Gastrocnemius medialis (tissue), 4 donors: ENCODE results near the gene ZNF516. TPM values are rescaled to one million over a fixed set of nuclear protein-coding genes. Genes with fewer than 3 reads are reported as not detected.

Experiments used
- ATAC-seq, 2 donors: fragments of 150-250 bp; one replicate each; pipeline ENCODE4 v1.9.1; 2016
- DNase-seq, 2 donors: peaks; one replicate each; pipeline ENCODE4 v3.0.0-alpha.2; 2019
- H3K27ac ChIP-seq, 4 donors: fragments of 200-600 bp; sonication (generic); 1 replicate in 1 of 4; 2 replicates in 3 of 4; pipeline ENCODE4 v1.5.1; 2016 to 2018; ENCODE audit warnings: mild to moderate bottlenecking in 2 of 4, moderate library complexity in 1 of 4
- H3K27me3 ChIP-seq, 3 donors: fragments of 200-600 bp; sonication (generic) in 2 of 3; 1 replicate in 1 of 3; 2 replicates in 2 of 3; pipeline versions ENCODE4 v1.5.1 to v1.6.0; 2016 to 2019; ENCODE audit warnings: mild to moderate bottlenecking in 1 of 3, moderate library complexity in 1 of 3
- H3K36me3 ChIP-seq, 2 donors: fragments of 200-600 bp; sonication (generic) in 1 of 2; one replicate each; pipeline ENCODE4 v1.5.1; 2017 to 2018
- H3K4me1 ChIP-seq, 2 donors: fragments of 200-600 bp; sonication (generic) in 1 of 2; one replicate each; pipeline ENCODE4 v1.5.1; 2016 to 2017; ENCODE audit warnings: mild to moderate bottlenecking in 2 of 2
- H3K4me3 ChIP-seq, 4 donors: fragments of 200-600 bp; sonication (generic) in 3 of 4; 1 replicate in 1 of 4; 2 replicates in 3 of 4; pipeline ENCODE4 v1.5.1; 2016 to 2019; ENCODE audit warnings: mild to moderate bottlenecking in 2 of 4
- H3K9me3 ChIP-seq, 3 donors: fragments of 200-600 bp; sonication (generic) in 2 of 3; 1 replicate in 1 of 3; 2 replicates in 2 of 3; pipeline ENCODE4 v1.5.1; 2016 to 2019
- POLR2A ChIP-seq, 2 donors: fragments of 450-650 bp; IDR thresholded peaks; one replicate each; pipeline ENCODE4 v1.6.1; 2017; ENCODE audit warnings: antibody characterized with exemption in 2 of 2, mild to moderate bottlenecking in 2 of 2, moderate library complexity in 2 of 2
- in situ Hi-C, 4 donors: fragments of 200-750 bp; cut with MboI; loops; one replicate each; pipeline versions ENCODE4 v1.15.0 to v1.8.0; 2017; ENCODE audit warnings: low sequenced_read_pairs in 4 of 4
- intact Hi-C: fragments of 100-400 bp; cut with DNase I; formaldehyde crosslinking; loops from one replicate; pipeline ENCODE4 v1.15.1; 2023; ENCODE audit warnings: low total_unique reads
- total RNA-seq, 4 donors: library from RNA; depleted of rRNA; stranded (reverse); fragments of >200 nt; gene quantifications; one replicate each; pipeline versions ENCODE4 v1.1.0 to v1.2.3, GENCODE V29; 2016
- TF ChIP-seq, protein P1 (sequence below), 5 experiments: fragments of 450-650 bp in 3 of 5; fragments of 200-600 bp in 2 of 5; sonication (generic) in 2 of 5; IDR thresholded peaks in 4 of 5; conservative IDR thresholded peaks in 1 of 5; 1 replicate in 4 of 5; 2 replicates in 1 of 5; pipeline ENCODE4 v1.5.1; 2016 to 2019; ENCODE audit warnings: antibody characterized with exemption in 5 of 5, mild to moderate bottlenecking in 3 of 5, moderate library complexity in 3 of 5

The ZNF516 gene
- total RNA-seq, 4 donors from 2014 or later: 8.4 to 19.3 (median 12.4) TPM

DNA sequence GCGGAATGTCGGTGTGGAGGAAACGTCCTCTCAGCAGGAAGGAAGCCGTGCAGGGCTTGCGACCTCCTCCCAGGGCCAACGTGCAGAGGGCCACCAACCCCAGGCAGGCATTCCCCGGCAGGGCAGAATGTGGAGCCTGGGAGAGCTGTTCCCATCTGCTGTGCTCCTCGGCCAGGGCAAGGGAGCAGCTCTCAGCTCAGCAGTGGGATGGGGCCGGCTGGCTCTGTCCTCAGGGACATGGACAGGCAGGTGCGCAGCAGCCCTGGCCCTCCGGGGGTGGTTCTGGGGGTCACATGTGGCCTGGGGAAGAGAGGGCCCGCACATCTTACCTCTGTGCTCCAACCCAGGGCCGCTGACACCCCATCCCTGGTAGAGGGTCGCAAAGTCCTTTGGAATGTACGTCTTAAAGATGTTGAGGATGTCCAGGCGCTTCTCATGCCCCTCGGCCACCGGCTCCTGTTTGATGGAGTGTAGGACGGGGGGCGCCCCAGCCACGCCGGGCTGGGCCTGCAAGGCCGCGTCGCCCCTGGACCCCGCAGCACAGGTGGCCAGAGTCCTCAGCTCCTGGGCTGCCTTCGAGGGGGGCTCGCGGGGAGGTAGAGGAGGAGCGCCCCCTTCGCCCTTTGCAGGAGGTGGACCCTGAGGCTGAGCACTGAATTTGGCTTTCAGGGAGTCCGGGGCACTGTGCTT is 116.4 kb downstream of the ZNF516 start:
- in situ Hi-C loops: no loop called here
- TF ChIP-seq, protein P1, sequence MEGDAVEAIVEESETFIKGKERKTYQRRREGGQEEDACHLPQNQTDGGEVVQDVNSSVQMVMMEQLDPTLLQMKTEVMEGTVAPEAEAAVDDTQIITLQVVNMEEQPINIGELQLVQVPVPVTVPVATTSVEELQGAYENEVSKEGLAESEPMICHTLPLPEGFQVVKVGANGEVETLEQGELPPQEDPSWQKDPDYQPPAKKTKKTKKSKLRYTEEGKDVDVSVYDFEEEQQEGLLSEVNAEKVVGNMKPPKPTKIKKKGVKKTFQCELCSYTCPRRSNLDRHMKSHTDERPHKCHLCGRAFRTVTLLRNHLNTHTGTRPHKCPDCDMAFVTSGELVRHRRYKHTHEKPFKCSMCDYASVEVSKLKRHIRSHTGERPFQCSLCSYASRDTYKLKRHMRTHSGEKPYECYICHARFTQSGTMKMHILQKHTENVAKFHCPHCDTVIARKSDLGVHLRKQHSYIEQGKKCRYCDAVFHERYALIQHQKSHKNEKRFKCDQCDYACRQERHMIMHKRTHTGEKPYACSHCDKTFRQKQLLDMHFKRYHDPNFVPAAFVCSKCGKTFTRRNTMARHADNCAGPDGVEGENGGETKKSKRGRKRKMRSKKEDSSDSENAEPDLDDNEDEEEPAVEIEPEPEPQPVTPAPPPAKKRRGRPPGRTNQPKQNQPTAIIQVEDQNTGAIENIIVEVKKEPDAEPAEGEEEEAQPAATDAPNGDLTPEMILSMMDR (IDR thresholded peaks at IDR 0.05 in 4 of 5, conservative IDR thresholded peaks at IDR 0.05 in 1 of 5): no peak
- TF ChIP-seq POLR2A (IDR thresholded peaks at IDR 0.05): no peak
- Histone ChIP-seq H3K27me3 (no peaks in the 10 kb centered on the region), H3K36me3 (peaks cover 0 to 22% of the 10 kb centered on the region in 2 donors), H3K4me3 (no peak overlapping the region), H3K4me1 (no peaks in the 10 kb centered on the region), H3K27ac (no peak overlapping the region), H3K9me3 (no peaks in the 10 kb centered on the region)
- DNase-seq (no peak), ATAC-seq (no peak)
- intact Hi-C loops: no loop called here

DNA sequence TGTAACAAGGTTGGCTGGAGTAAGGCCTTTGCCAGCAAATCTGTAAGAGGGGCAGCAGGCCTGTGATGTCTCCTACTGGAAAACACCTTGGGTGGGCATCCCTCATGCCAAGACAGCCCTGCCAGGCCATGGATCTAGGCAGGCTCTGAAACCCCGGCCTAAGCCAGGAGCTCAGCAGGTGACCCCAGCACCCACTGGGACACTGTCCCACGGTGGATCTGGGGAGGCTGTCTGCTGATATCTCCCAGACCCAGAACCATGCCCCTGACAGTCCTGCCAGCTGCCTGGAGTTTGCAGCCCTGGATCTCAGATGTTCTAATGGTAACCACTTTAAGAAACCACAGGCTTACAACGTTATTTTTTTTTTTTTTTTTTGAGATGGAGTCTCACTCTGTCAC is 117.7 kb downstream of the ZNF516 start:
- no peaks in the 10 kb centered on the region for H3K4me1 ChIP-seq
- H3K9me3 ChIP-seq: no peaks in the 10 kb centered on the region
- no peak for DNase-seq
- in situ Hi-C loops (no loop called here), intact Hi-C loops (no loop called here)
- H3K27ac ChIP-seq: no peak overlapping the region
- ATAC-seq: no peak
- peaks cover 0 to 22% of the 10 kb centered on the region in 2 donors for H3K36me3 ChIP-seq
- no peak overlapping the region for H3K4me3 ChIP-seq
- TF ChIP-seq, protein P1 (IDR thresholded peaks at IDR 0.05 in 4 of 5, conservative IDR thresholded peaks at IDR 0.05 in 1 of 5): no peak
- no peak for TF ChIP-seq POLR2A (IDR thresholded peaks at IDR 0.05)
- no peaks in the 10 kb centered on the region for H3K27me3 ChIP-seq

DNA sequence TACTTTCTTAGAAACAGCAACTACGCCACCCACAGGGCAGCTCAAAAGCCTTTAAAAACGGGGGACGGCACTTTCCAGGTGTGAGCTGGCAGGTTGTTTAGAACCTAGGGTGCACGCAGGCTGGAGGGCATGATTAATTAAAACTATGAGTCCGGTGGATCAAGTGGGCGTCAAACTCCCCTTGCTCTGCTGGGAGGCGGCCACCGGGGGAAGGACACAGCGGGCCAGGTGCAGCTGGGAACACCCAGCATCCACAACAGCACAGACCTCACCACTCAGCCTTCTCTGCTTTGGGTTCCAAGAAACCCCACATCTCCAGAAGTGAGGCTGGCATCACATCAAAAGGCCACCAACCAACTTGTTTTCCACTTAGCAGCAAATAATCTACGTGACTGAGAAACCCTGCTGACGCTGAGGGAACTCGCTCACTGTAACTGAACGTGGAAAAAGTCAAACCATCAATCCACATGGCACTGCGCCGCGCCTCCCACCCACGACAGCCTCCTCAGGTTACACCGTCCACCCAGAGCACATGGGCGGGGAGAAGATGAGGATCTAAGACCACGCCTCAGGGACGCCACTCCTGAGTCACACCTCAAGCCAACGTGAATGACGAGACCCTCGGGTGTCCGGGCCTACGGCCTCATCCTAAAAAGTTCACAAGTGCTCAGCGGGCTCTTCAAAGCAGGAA is 118.2 kb downstream of the ZNF516 start:
- intact Hi-C loops (no loop called here), in situ Hi-C loops (no loop called here)

DNA sequence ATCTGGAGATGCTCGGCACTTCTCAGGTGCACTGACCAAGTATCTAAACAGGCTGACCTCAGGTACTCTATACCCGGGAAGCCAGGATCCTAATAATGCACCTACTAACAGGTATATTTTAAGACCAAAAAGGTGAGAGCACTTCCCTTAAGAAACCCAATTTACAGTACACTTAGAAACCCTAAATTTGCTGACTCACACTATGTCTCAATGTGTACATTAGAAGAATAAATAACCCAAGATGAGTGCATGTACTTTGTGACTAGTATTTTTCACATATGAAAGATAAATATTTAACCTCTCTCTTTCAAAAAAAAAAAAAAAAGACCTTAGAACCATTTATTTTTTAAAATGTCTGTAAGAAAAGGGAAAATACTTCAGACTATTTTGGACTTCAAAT is 118.8 kb downstream of the ZNF516 start:
- in situ Hi-C loops: no loop called here
- ATAC-seq: no peak

More for the DNA sequence above, 118.2 kb downstream of the ZNF516 start:
- Histone ChIP-seq H3K4me1 (no peaks in the 10 kb centered on the region), H3K4me3 (no peak overlapping the region), H3K27ac (no peak overlapping the region), H3K27me3 (no peaks in the 10 kb centered on the region), H3K36me3 (peaks cover 0 to 22% of the 10 kb centered on the region in 2 donors), H3K9me3 (no peaks in the 10 kb centered on the region)
- ATAC-seq: no peak
- TF ChIP-seq, protein P1 (IDR thresholded peaks at IDR 0.05 in 4 of 5, conservative IDR thresholded peaks at IDR 0.05 in 1 of 5): no peak
- TF ChIP-seq POLR2A (IDR thresholded peaks at IDR 0.05): no peak
- DNase-seq: no peak

More for the DNA sequence above, 118.8 kb downstream of the ZNF516 start:
- intact Hi-C loops: no loop called here
- Histone ChIP-seq H3K9me3 (no peaks in the 10 kb centered on the region), H3K4me3 (no peak overlapping the region), H3K4me1 (no peaks in the 10 kb centered on the region), H3K36me3 (peaks cover 0 to 25% of the 10 kb centered on the region in 2 donors), H3K27me3 (no peaks in the 10 kb centered on the region), H3K27ac (no peak overlapping the region)
- TF ChIP-seq POLR2A (IDR thresholded peaks at IDR 0.05): no peak
- TF ChIP-seq, protein P1 (IDR thresholded peaks at IDR 0.05 in 4 of 5, conservative IDR thresholded peaks at IDR 0.05 in 1 of 5): no peak
- no peak for DNase-seq
